Mesodermal cell (in vitro differentiated cells): ENCODE data around the gene GTPBP1.

Experiments
- H3K27ac ChIP-seq: 2 replicates; pipeline ENCODE4 v1.7.0; 2013; ENCODE audit warnings: mild to moderate bottlenecking, low read depth, low read length, moderate library complexity; ENCODE audit not compliant: severe bottlenecking
- H3K36me3 ChIP-seq: 2 replicates; pipeline ENCODE4 v1.7.1; 2013; ENCODE audit warnings: mild to moderate bottlenecking, low read length, moderate library complexity; ENCODE audit not compliant: control insufficient read depth, insufficient read depth
- H3K4me1 ChIP-seq: one replicate; pipeline ENCODE4 v1.7.1; 2013; ENCODE audit warnings: mild to moderate bottlenecking, low read length; ENCODE audit not compliant: insufficient read depth, control insufficient read depth, poor library complexity, severe bottlenecking
- H3K4me3 ChIP-seq: 2 replicates; pipeline ENCODE4 v1.7.0; 2013; ENCODE audit warnings: low read length, control low read depth, mild to moderate bottlenecking; ENCODE audit not compliant: insufficient read depth, poor library complexity, severe bottlenecking; ENCODE audit errors: extremely low read depth
- H3K9me3 ChIP-seq: 2 replicates; pipeline ENCODE4 v1.7.1; 2013; ENCODE audit warnings: mild to moderate bottlenecking, low read length, moderate library complexity; ENCODE audit not compliant: control insufficient read depth
- WGBS, 2 experiments: methylation state at CpG; one replicate each; pipeline ENCODE4 v1.1.5; 2013; ENCODE audit warnings: missing lambda C conversion rate in 2 of 2; ENCODE audit not compliant: insufficient coverage in 2 of 2; 5-methylcytosine and 5-hydroxymethylcytosine counted together

GTPBP1 gene

DNA sequence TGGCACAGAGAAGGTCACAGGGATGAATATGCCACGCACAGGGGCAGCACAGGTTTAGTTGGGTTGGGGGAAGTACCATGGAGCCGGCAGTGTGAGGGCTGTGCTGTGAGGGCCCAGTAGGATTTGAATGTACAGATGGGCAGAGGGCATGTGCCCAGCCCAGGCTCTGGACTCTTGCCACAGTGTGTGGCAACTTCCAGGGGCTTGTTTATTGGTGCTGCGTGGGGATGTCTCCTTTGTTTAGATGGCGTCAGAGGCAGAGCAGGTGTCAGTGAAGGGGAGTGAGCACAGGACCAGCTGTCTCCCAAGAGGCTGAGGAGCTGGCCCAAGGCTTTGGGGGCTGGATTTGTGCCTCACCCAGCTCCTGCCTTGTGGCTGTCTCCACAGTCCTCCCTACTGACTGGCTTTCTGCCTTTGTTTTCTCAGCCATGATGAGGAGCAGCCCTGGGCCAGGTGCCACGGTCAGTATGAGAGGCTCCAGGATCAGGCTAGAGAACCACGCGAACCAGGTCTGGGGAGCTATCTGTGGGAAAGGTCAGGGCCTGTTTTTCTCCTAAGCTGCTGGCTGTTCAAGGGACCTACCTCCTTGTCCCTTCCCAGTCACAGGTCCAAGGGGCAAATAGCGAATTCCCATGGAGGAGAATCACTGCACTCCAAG lies 28.1 kb downstream of the GTPBP1 start:
- WGBS, 2 experiments: 92 to 100% methylated on average over 5 to 7 of the region's 8 CpGs
- Histone ChIP-seq H3K9me3 (no peaks in the 10 kb centered on the region), H3K27ac (peak overlapping the region; percentile 5), H3K36me3 (peaks cover 88% of the 10 kb centered on the region), H3K4me3 (no peak overlapping the region), H3K4me1 (peaks cover 6% of the 10 kb centered on the region)

DNA sequence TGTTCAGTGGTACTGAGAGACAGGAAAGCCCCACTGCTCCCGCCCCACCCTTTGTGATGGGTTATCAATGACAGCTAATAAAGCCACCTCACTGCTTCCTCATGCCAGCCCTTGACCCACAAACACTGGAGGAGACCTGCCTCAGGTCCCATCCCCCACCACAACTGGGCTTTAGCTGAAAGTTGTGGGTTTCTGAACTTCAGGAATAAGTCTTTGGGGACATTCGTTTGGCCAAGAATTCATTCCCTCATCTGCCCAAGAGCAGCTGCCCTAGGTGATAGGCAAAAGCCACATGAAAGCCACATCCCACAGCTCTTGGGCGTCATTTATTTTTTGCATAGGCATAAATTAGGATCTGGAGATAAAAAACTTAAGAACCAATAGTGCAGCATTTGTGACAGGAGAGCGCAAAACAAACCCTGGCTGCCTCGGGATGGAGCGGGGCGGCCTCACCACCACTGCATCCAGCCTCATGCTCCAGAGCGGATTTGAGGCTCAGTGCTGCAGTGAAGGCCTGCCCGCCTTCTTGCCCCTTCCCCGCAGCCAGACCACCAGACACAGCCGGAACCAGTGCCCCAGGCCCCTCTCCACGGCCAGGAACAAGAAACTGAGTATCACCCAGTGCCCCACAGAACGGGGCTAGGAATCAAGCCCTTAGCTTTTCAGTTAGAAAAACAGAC lies 28.8 kb downstream of the GTPBP1 start:
- H3K4me3 ChIP-seq: no peak overlapping the region
- peaks cover 88% of the 10 kb centered on the region for H3K36me3 ChIP-seq
- H3K9me3 ChIP-seq: no peaks in the 10 kb centered on the region
- no peak overlapping the region for H3K27ac ChIP-seq
- 93 to 99% methylated on average over 7 to 10 of the region's 13 CpGs for WGBS, 2 experiments
- H3K4me1 ChIP-seq: peaks cover 6% of the 10 kb centered on the region

DNA sequence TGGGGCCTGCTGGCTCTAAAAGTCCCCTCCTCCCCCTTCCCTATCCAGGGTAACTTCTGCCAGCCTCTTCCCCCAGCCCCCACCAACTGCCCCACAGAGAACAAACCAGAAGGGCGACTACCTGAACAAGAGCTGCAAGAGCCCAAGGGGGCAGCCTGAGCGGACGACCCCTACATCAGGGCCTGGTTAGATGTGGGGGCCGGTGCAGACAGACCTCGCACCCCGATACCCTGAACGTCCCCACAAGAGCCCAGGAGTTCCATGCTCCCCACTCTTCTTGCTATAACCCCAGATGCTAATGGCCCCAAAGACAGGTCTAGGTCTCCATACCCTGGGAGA lies 29.4 kb downstream of the GTPBP1 start:
- 100% methylated on average over 4 to 7 of the region's 7 CpGs for WGBS, 2 experiments
- Histone ChIP-seq H3K4me3 (no peak overlapping the region), H3K9me3 (no peaks in the 10 kb centered on the region), H3K36me3 (peaks cover 88% of the 10 kb centered on the region), H3K27ac (no peak overlapping the region), H3K4me1 (peaks cover 6% of the 10 kb centered on the region)

GRCh38 chr22:38735465-38736256 lies 29.9 kb downstream of the GTPBP1 start:
- H3K9me3 ChIP-seq: no peaks in the 10 kb centered on the region
- no peak overlapping the region for H3K27ac ChIP-seq
- H3K36me3 ChIP-seq: peaks cover 88% of the 10 kb centered on the region
- peaks cover 6% of the 10 kb centered on the region for H3K4me1 ChIP-seq
- WGBS, 2 experiments: 95 to 98% methylated on average over 9 to 10 of the region's 15 CpGs
- no peak overlapping the region for H3K4me3 ChIP-seq

GRCh38 chr22:38736257-38736570 lies 30.5 kb downstream of the GTPBP1 start:
- Histone ChIP-seq H3K4me3 (no peak overlapping the region), H3K9me3 (no peaks in the 10 kb centered on the region), H3K36me3 (peaks cover 88% of the 10 kb centered on the region), H3K4me1 (peaks cover 6% of the 10 kb centered on the region), H3K27ac (no peak overlapping the region)
- 91 to 94% methylated on average over 6 of the region's 7 CpGs for WGBS, 2 experiments

DNA sequence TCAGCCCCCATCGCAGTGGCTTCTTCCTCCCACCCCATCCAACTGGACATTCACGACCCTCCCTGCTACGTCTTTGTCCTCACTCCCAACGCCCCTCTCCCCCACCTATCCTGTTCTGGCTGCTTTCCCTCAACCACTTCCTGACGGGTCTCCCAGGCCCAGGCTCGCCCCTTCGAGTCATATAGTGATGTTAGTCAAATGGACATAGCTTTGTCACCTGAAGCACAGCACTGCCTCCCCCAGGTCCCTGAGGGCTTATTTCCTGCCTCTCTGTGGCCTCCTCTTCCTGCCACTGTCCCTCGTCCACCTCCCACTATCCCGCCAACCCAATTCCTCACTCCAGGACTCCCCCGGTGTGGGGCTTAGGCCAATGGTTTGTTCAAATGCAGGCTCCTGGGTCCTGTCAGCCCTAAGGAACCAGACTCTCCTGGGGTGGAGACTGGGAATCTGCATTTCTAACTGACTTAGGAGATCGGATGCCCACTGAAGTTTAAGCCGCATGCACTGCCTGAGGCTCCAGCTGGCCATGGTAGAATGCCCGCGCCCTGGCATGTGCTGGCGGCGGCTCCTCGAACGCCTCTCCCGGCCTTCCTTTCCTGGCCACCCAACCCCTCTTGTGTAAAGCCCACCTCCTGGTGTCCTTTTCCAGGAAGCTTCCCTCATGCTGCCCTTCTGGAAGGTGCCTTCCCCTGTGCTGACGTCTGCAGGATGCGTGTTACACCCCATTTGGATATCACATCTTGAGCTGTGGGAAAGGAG lies 31.7 kb downstream of the GTPBP1 start:
- Histone ChIP-seq H3K27ac (no peak overlapping the region), H3K4me3 (no peak overlapping the region), H3K4me1 (peaks cover 6% of the 10 kb centered on the region), H3K36me3 (peaks cover 93% of the 10 kb centered on the region), H3K9me3 (no peaks in the 10 kb centered on the region)
- WGBS, 2 experiments: 93 to 94% methylated on average over 13 to 19 of the region's 21 CpGs

DNA sequence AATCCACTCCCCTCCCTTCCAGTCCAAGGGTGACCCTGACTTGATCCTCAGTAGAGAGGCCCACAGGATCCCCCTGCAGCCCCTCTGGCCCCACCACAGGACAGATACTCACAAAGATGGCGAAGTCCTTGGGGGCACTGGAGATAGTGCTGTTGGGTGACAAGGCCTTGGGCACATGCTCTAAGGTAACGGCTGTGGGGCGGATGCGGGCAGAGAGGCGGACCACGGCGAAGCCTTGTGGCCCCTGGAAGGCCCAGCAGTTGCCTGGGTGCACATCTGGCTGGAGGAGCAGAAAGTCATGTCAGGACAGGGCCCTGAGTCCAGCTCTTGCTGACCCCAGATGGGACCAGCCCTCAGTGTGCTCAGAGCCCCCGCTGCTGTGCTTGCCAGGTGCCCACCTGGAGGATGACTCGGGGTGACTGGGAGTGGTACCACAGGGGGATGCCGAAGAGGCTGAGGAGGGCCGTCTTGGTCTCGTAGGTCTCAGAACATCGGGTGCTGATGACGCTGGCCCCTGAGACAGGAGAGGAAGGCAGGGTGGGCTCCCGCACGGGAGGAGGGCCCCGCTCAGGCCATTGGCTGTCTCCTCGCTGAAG lies 32.8 kb downstream of the GTPBP1 start:
- WGBS, 2 experiments: 94 to 96% methylated on average over 14 to 18 of the region's 18 CpGs
- H3K27ac ChIP-seq: no peak overlapping the region
- no peaks in the 10 kb centered on the region for H3K9me3 ChIP-seq
- peaks cover 98% of the 10 kb centered on the region for H3K36me3 ChIP-seq
- no peak overlapping the region for H3K4me3 ChIP-seq
- peaks cover 6% of the 10 kb centered on the region for H3K4me1 ChIP-seq

- Histone ChIP-seq H3K27ac (no peak overlapping the region), H3K4me3 (no peak overlapping the region), H3K4me1 (peaks cover 3% of the 10 kb centered on the region), H3K36me3 (peaks cover 98% of the 10 kb centered on the region), H3K9me3 (no peaks in the 10 kb centered on the region)
- WGBS, 2 experiments: 95% methylated on average over 20 of the region's 20 CpGs
These were observed 33.7 kb downstream of the GTPBP1 start for GRCh38 chr22:38739300-38740055.

DNA sequence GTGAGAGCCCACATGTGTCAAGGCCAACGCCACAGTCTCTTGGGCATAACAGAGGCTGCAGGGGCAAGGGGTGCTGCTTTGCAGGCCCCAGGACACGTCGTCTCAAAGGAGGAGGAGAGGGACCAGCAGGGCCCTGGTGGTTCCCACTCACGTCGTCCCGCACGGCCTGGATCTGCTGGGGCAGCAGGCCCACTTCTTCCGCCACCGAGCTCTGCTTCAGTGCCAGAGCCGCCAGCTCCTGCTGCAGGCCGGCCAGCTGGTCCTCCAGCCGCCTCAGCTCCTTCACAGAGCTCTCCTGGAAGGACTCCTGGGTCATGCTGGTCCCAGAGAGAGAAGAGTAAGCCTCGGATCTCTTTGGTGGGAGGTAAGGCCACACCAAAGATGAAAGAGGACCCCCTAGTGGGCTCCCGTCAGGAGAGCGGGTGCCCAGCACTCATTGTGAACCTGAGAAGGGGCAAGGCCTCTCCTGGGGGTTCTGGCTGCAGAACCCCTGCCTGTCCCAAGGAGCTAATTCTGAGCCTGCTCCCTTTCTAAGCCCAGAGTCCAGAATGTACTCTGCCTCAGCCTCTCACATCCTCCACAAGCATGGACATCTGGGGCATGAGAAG lies 34.5 kb downstream of the GTPBP1 start:
- Histone ChIP-seq H3K36me3 (peaks cover 98% of the 10 kb centered on the region), H3K4me3 (no peak overlapping the region), H3K4me1 (peaks cover 3% of the 10 kb centered on the region), H3K27ac (no peak overlapping the region), H3K9me3 (no peaks in the 10 kb centered on the region)
- 94% methylated on average over 12 to 13 of the region's 15 CpGs for WGBS, 2 experiments
